Spleen (tissue), 7 donors: ENCODE data around the gene PDGFA.

Experiments used
- POLR2A ChIP-seq, 3 donors: fragments of 450-650 bp; IDR thresholded peaks; one replicate each; pipeline ENCODE4 v1.5.1; 2017; ENCODE audit warnings: antibody characterized with exemption in 3 of 3, mild to moderate bottlenecking in 1 of 3
- TF ChIP-seq, protein P1 (sequence below), 11 experiments: fragments of 200-600 bp in 7 of 11; fragments of 450-650 bp in 4 of 11; sonication (generic) in 4 of 11; IDR thresholded peaks in 8 of 11; conservative IDR thresholded peaks in 3 of 11; 1 replicate in 7 of 11; 2 replicates in 4 of 11; pipeline versions ENCODE4 v1.4.0 to v1.8.0; 2016 to 2021; ENCODE audit warnings: antibody characterized with exemption in 11 of 11, inconsistent platforms in 4 of 11, mild to moderate bottlenecking in 1 of 11
- donor health status: DM: no; HTN: no; CAD: no; lungs with moderate emphysema.
- donor health status: DM: no; HTN: no; CAD: no.
- donor health status: DM: no; HTN: no; CAD: no.

DNA sequence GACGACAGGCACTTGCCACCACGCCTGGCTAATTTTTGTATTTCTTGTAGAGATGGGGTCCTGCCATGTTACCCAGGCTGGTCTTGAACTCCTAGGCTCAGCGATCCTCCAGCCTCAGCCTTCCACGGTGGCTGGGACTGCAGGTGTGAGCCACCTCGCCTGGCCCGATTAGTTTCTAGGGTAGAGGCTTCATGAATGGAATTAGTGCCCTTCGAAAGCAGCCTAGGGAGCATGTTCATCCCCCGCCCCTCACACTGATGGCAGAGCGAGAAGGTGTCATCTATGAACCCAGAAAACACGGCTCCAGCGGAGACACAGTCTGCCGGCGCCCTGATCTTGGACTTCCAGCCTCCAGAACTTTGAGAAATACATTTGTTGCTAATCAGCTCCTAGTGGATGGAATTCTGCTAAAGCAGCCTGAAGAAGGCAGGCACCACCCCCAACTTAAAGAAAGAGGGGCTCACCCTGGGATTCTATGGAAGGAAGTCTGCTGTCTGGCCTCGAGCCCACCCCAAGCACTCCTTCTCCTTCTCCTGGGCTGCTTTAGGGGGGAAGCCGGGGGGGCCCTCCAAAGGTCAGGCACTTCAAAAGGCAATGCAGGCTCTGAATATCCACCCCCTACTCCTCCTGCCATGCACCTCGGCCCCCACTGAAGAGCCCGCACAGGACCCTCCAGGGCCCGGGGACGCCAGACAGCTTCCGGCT is 10.1 kb downstream of the PDGFA start:
- TF ChIP-seq POLR2A (IDR thresholded peaks at IDR 0.05) = no peak
- TF ChIP-seq, protein P1, sequence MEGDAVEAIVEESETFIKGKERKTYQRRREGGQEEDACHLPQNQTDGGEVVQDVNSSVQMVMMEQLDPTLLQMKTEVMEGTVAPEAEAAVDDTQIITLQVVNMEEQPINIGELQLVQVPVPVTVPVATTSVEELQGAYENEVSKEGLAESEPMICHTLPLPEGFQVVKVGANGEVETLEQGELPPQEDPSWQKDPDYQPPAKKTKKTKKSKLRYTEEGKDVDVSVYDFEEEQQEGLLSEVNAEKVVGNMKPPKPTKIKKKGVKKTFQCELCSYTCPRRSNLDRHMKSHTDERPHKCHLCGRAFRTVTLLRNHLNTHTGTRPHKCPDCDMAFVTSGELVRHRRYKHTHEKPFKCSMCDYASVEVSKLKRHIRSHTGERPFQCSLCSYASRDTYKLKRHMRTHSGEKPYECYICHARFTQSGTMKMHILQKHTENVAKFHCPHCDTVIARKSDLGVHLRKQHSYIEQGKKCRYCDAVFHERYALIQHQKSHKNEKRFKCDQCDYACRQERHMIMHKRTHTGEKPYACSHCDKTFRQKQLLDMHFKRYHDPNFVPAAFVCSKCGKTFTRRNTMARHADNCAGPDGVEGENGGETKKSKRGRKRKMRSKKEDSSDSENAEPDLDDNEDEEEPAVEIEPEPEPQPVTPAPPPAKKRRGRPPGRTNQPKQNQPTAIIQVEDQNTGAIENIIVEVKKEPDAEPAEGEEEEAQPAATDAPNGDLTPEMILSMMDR (IDR thresholded peaks at IDR 0.05 in 8 of 11, conservative IDR thresholded peaks at IDR 0.05 in 3 of 11) = no peak
